IMR-90 (cell line): ENCODE data around the gene ACOXL. TPM values are rescaled to one million over a fixed set of nuclear protein-coding genes. Genes with fewer than 3 reads are reported as not detected.

Source experiments
- ATAC-seq: fragments of 200-7000 bp; cut with Tn5 transposase; 2 replicates; pipeline ENCODE4 v1.9.1; 2020; ENCODE audit warnings: low read depth, mild to moderate bottlenecking, moderate library complexity
- BruUV-seq: library from RNA; stranded (reverse); fragments of 400-500 nt; replicated peaks from 2 replicates; lab custom pipeline; 2021; lab: Mats Ljungman, UMichigan
- CTCF ChIA-PET: fragments of 300-600 bp; formaldehyde crosslinking; extraction: SDS; loops from one replicate; lab custom pipeline; 2021; ENCODE audit warnings: antibody characterized with exemption; lab: Yijun Ruan, JAX
- POLR2A ChIA-PET: fragments of 300-600 bp; sonication (Branson Sonifier 250); formaldehyde crosslinking; loops from one replicate; lab custom pipeline; 2022; ENCODE audit warnings: antibody characterized with exemption; ENCODE audit not compliant: unreplicated experiment; lab: Charles Lee
- DNase-seq: peaks from one replicate; pipeline ENCODE4 v3.0.0; 2013
- H2AFZ ChIP-seq: replicated peaks from 2 replicates; pipeline ENCODE3; 2013; ENCODE audit warnings: low read length, mild to moderate bottlenecking; ENCODE audit not compliant: poor library complexity
- H2AK5ac ChIP-seq: 2 replicates; pipeline ENCODE4 v1.6.1; 2013; ENCODE audit warnings: low read depth, low read length, inconsistent platforms
- H2AK9ac ChIP-seq: replicated peaks from 2 replicates; pipeline ENCODE3; 2013; ENCODE audit warnings: mild to moderate bottlenecking, low read depth, low read length, moderate library complexity; ENCODE audit not compliant: poor library complexity
- H2BK120ac ChIP-seq: 2 replicates; pipeline ENCODE4 v1.6.1; 2013; ENCODE audit warnings: low read depth, low read length, inconsistent platforms
- H2BK15ac ChIP-seq: 3 replicates; pipeline ENCODE4 v1.6.1; 2013; ENCODE audit warnings: low read depth, low read length, inconsistent platforms
- H2BK20ac ChIP-seq: 2 replicates; pipeline ENCODE4 v1.6.1; 2013; ENCODE audit warnings: low read depth, mild to moderate bottlenecking, inconsistent platforms, low read length, moderate library complexity
- H2BK5ac ChIP-seq: 2 replicates; pipeline ENCODE4 v1.6.1; 2013; ENCODE audit warnings: mild to moderate bottlenecking, low read depth, low read length, inconsistent platforms; ENCODE audit not compliant: poor library complexity, severe bottlenecking
- H3K14ac ChIP-seq: replicated peaks from 2 replicates; pipeline ENCODE4 v1.6.1; 2013; ENCODE audit warnings: low read depth, low read length, inconsistent platforms
- H3K18ac ChIP-seq: 2 replicates; pipeline ENCODE4 v1.6.1; 2013; ENCODE audit warnings: low read depth, low read length, control low read depth
- H3K23ac ChIP-seq: 2 replicates; pipeline ENCODE4 v1.6.1; 2013; ENCODE audit warnings: low read depth, low read length, inconsistent platforms
- H3K27ac ChIP-seq: 2 replicates; pipeline ENCODE4 v1.5.1; 2013; ENCODE audit warnings: mild to moderate bottlenecking, control low read depth, low read length; ENCODE audit not compliant: insufficient read depth
- H3K27me3 ChIP-seq: 2 replicates; pipeline ENCODE4 v1.6.1; 2013; ENCODE audit warnings: low read length; ENCODE audit not compliant: control insufficient read depth, insufficient read depth
- H3K36me3 ChIP-seq: 2 replicates; pipeline ENCODE4 v1.6.1; 2013; ENCODE audit warnings: low read length, mixed read lengths; ENCODE audit not compliant: control insufficient read depth, insufficient read depth
- H3K4ac ChIP-seq: 2 replicates; pipeline ENCODE4 v1.6.1; 2013; ENCODE audit warnings: low read depth, low read length, inconsistent platforms
- H3K4me1 ChIP-seq: 2 replicates; pipeline ENCODE4 v1.6.1; 2013; ENCODE audit warnings: low read length, mixed read lengths; ENCODE audit not compliant: control insufficient read depth, insufficient read depth
- H3K4me2 ChIP-seq: 2 replicates; pipeline ENCODE4 v1.6.1; 2013; ENCODE audit warnings: low read depth, mild to moderate bottlenecking, control low read depth, low read length, moderate library complexity
- H3K4me3 ChIP-seq: 2 replicates; pipeline ENCODE4 v1.5.1; 2013; ENCODE audit warnings: low read depth, mild to moderate bottlenecking, control low read depth, low read length, moderate library complexity; ENCODE audit not compliant: insufficient read depth
- H3K56ac ChIP-seq: 2 replicates; pipeline ENCODE4 v1.6.1; 2013; ENCODE audit warnings: low read length, inconsistent platforms; ENCODE audit not compliant: insufficient read depth; ENCODE audit errors: extremely low read depth
- H3K79me1 ChIP-seq, 2 experiments: 2 replicates each; pipeline ENCODE4 v1.6.1; 2013; ENCODE audit warnings: low read length in 2 of 2, inconsistent platforms in 1 of 2, low read depth in 1 of 2
- H3K9ac ChIP-seq: 2 replicates; pipeline ENCODE4 v1.6.1; 2013; ENCODE audit warnings: low read depth, low read length, control low read depth
- H3K9me1 ChIP-seq: 2 replicates; pipeline ENCODE4 v1.6.1; 2013; ENCODE audit warnings: low read length, inconsistent platforms; ENCODE audit not compliant: insufficient read depth
- H3K9me3 ChIP-seq: 2 replicates; pipeline ENCODE4 v1.6.1; 2013; ENCODE audit warnings: low read length; ENCODE audit not compliant: control insufficient read depth, insufficient read depth
- H4K20me1 ChIP-seq: 2 replicates; pipeline ENCODE4 v1.6.1; 2013; ENCODE audit warnings: low read length, inconsistent platforms; ENCODE audit not compliant: insufficient read depth
- H4K5ac ChIP-seq: 2 replicates; pipeline ENCODE4 v1.6.1; 2013; ENCODE audit warnings: mild to moderate bottlenecking, low read depth, low read length, control low read depth
- H4K8ac ChIP-seq, 2 experiments: 2 replicates each; pipeline ENCODE4 v1.6.1; 2013; ENCODE audit warnings: low read depth in 2 of 2, low read length in 2 of 2, control low read depth in 1 of 2, inconsistent platforms in 1 of 2
- H4K91ac ChIP-seq: 2 replicates; pipeline ENCODE4 v1.6.1; 2013; ENCODE audit warnings: low read depth, low read length, inconsistent platforms; ENCODE audit not compliant: insufficient read depth
- ELK1 ChIP-seq: fragments of 150-350 bp; IDR thresholded peaks from 2 replicates; pipeline ENCODE4 v1.6.1; 2016; ENCODE audit warnings: low read depth, mild to moderate bottlenecking, low read length, moderate library complexity, borderline replicate concordance
- FOS ChIP-seq: fragments of 150-350 bp; IDR thresholded peaks from 2 replicates; pipeline ENCODE4 v1.6.1; 2016; ENCODE audit warnings: low read depth, low read length
- MAZ ChIP-seq: IDR thresholded peaks from 2 replicates; pipeline ENCODE4 v1.6.1; 2012; ENCODE audit warnings: low read depth, mild to moderate bottlenecking, low read length, improper control_type of control experiment, moderate library complexity, borderline replicate concordance
- RFX5 ChIP-seq: IDR thresholded peaks from 2 replicates; pipeline ENCODE4 v1.8.0; 2012; ENCODE audit warnings: low read depth, mild to moderate bottlenecking, low read length, moderate library complexity
- WGBS, 2 experiments: methylation state at CpG; one replicate each; pipeline versions ENCODE4 v1.1.5 to v1.1.7; 2013; ENCODE audit warnings: missing lambda C conversion rate in 2 of 2; ENCODE audit not compliant: insufficient read length in 1 of 2; ENCODE audit errors: extremely low coverage in 2 of 2; 5-methylcytosine and 5-hydroxymethylcytosine counted together
- dilution Hi-C: fragments of 300-500 bp; cut with HindIII; formaldehyde crosslinking; loops from one replicate; pipeline ENCODE4 v1.14.3; 2018; ENCODE audit warnings: low sequenced_read_pairs; ENCODE audit not compliant: unreplicated experiment
- in situ Hi-C: fragments of 300-500 bp; cut with MboI; formaldehyde crosslinking; loops from 3 replicates; pipeline ENCODE4 v1.14.3; 2019; ENCODE audit warnings: low sequenced_read_pairs, inconsistent platforms, mixed read lengths
- intact Hi-C: fragments of 100-400 bp; cut with micrococcal nuclease; formaldehyde crosslinking; loops from 2 replicates; pipeline ENCODE4 v1.10.0; 2022
- polyA plus RNA-seq, 3 experiments: library from polyadenylated mRNA; depleted of rRNA; stranded (reverse); fragments of >200 nt; gene quantifications; 2 replicates each; pipeline ENCODE4 v1.2.3, GENCODE V29; 2012; ENCODE audit warnings: low replicate concordance in 1 of 3
- total RNA-seq: library from RNA; depleted of rRNA; stranded (reverse); fragments of >200 nt; gene quantifications from 2 replicates; pipeline ENCODE4 v1.2.3, GENCODE V29; 2012

Gene ACOXL
- total and polyA plus RNA-seq, 2 of the 4 experiments (the other 2 are of a cell fraction) = not detected

- Histone ChIP-seq H2BK15ac (no peak overlapping the region), H3K23ac (no peak overlapping the region), H3K27me3 (no peaks in the 10 kb centered on the region), H3K4me3 (no peak overlapping the region), H3K27ac (no peak overlapping the region), H2BK120ac (no peak overlapping the region), H3K4ac (no peak overlapping the region), H2AK9ac (no peak overlapping the region), H4K8ac (no peak overlapping the region), H3K9me3 (no peaks in the 10 kb centered on the region), H3K9me1 (no peaks in the 10 kb centered on the region), H2AK5ac (no peak overlapping the region), H2BK20ac (no peak overlapping the region), H4K20me1 (peaks cover 4% of the 10 kb centered on the region; the same call in 1 of the 2 replicates), H3K4me2 (no peak overlapping the region), H4K91ac (no peak overlapping the region), H4K5ac (no peak overlapping the region), H3K4me1 (no peaks in the 10 kb centered on the region), H3K9ac (no peak overlapping the region), H3K14ac (no peak overlapping the region), H2AFZ (no peak overlapping the region), H3K56ac (no peak overlapping the region), H3K36me3 (peaks cover 21% of the 10 kb centered on the region), H2BK5ac (no peak overlapping the region), H3K18ac (no peak overlapping the region), H3K79me1 (peaks cover 0 to 5% of the 10 kb centered on the region in 2 experiments; a peak in 1 of 4 replicates)
- DNase-seq (no peak), ATAC-seq (no peak)
- CTCF ChIA-PET = no interaction called here
- WGBS, 2 experiments = no CpG with 5 or more reads among the region's 2 CpGs
- dilution Hi-C loops (no loop called here), intact Hi-C loops (no loop called here), in situ Hi-C loops (no loop called here)
- POLR2A ChIA-PET = no interaction called here
- TF ChIP-seq FOS = no peak
- no peak for TF ChIP-seq ELK1
- TF ChIP-seq RFX5 = no peak
- TF ChIP-seq MAZ = no peak
- BruUV-seq = no TSS peak
These were observed 395.7 kb downstream of the ACOXL start for GRCh38 chr2:111128096-111128495.
